Endothelial cell of umbilical vein (primary cell): ENCODE results near the gene CNTNAP2. TPM values are rescaled to one million over a fixed set of nuclear protein-coding genes. Genes with fewer than 3 reads are reported as not detected.

Experiments used
- BruUV-seq: library from RNA; stranded (reverse); fragments of 400-500 nt; replicated peaks from 2 replicates; lab custom pipeline; 2021; lab: Mats Ljungman, UMichigan
- CTCF ChIA-PET: fragments of 300-600, 350-600 bp; sonication (Branson Sonifier 250); formaldehyde crosslinking; loops from one replicate; lab custom pipeline; 2021; ENCODE audit warnings: antibody characterized with exemption, inconsistent platforms; lab: Charles Lee
- POLR2A ChIA-PET: fragments of 300-600, 350-600 bp; sonication (Branson Sonifier 250); formaldehyde crosslinking; loops from one replicate; lab custom pipeline; 2021; ENCODE audit warnings: antibody characterized with exemption, inconsistent platforms; lab: Charles Lee
- DNase-seq: peaks from one replicate; pipeline ENCODE4 v3.0.0-alpha.2; 2011; ENCODE audit warnings: low read depth, low spot score
- FAIRE-seq: peaks from 2 replicates; lab custom pipeline; 2011; peaks lifted over from hg19 to GRCh38; lab: Jason Lieb, UNC
- H2AFZ ChIP-seq: 2 replicates; pipeline ENCODE4 v1.6.0; 2012; ENCODE audit warnings: low read depth, low read length, control low read depth, inconsistent platforms
- H3K27ac ChIP-seq: 2 replicates; pipeline ENCODE4 v1.5.1; 2011; ENCODE audit warnings: low read depth, mild to moderate bottlenecking, control low read depth, low read length, moderate library complexity; ENCODE audit not compliant: insufficient read depth
- H3K27me3 ChIP-seq, 2 experiments: 2 replicates each; pipeline versions ENCODE4 v1.6.0 to v1.6.1; 2011; ENCODE audit warnings: low read length in 2 of 2, mixed read lengths in 1 of 2; ENCODE audit not compliant: control insufficient read depth in 2 of 2, insufficient read depth in 2 of 2
- H3K36me3 ChIP-seq, 2 experiments: 2 replicates in 1 of 2; 3 replicates in 1 of 2; pipeline ENCODE4 v1.5.1; 2011; ENCODE audit warnings: low read length in 2 of 2, mild to moderate bottlenecking in 1 of 2, moderate library complexity in 1 of 2; ENCODE audit not compliant: control insufficient read depth in 2 of 2, insufficient read depth in 2 of 2; ENCODE audit errors: extremely low read depth in 1 of 2
- H3K4me1 ChIP-seq: 3 replicates; pipeline ENCODE4 v1.5.1; 2011; ENCODE audit warnings: mild to moderate bottlenecking, low read length; ENCODE audit not compliant: control insufficient read depth, insufficient read depth; ENCODE audit errors: extremely low read depth
- H3K4me2 ChIP-seq: 2 replicates; pipeline ENCODE4 v1.6.1; 2011; ENCODE audit warnings: low read length, control low read depth, mixed read lengths; ENCODE audit not compliant: insufficient read depth
- H3K4me3 ChIP-seq, 3 experiments: fragments of 200-600 bp in 1 of 3; sonication (generic), shearing (Covaris generic) in 1 of 3; replicated peaks in 1 of 3; 2 replicates each; pipeline ENCODE4 v1.5.1; 2011 to 2016; ENCODE audit warnings: control low read depth in 3 of 3, low read length in 3 of 3, mild to moderate bottlenecking in 2 of 3, inconsistent platforms in 1 of 3, low read depth in 1 of 3, moderate library complexity in 1 of 3; ENCODE audit not compliant: insufficient read depth in 1 of 3
- H3K79me2 ChIP-seq: 2 replicates; pipeline ENCODE4 v1.6.0; 2012; ENCODE audit warnings: low read length, inconsistent platforms; ENCODE audit not compliant: control insufficient read depth, insufficient read depth
- H3K9ac ChIP-seq: replicated peaks from 2 replicates; pipeline ENCODE3; 2011; ENCODE audit warnings: low read length, control low read depth; ENCODE audit not compliant: insufficient read depth; ENCODE audit errors: extremely low read depth
- H3K9me1 ChIP-seq: replicated peaks from 3 replicates; pipeline ENCODE4 v1.6.0; 2011; ENCODE audit warnings: mild to moderate bottlenecking, low read length; ENCODE audit not compliant: control insufficient read depth, insufficient read depth; ENCODE audit errors: extremely low read depth
- H3K9me3 ChIP-seq: replicated peaks from 2 replicates; pipeline ENCODE4 v1.5.1; 2012; ENCODE audit warnings: low read length, inconsistent platforms; ENCODE audit not compliant: control insufficient read depth, insufficient read depth
- H4K20me1 ChIP-seq: replicated peaks from 2 replicates; pipeline ENCODE3; 2011; ENCODE audit warnings: mild to moderate bottlenecking, low read length; ENCODE audit not compliant: control insufficient read depth, insufficient read depth; ENCODE audit errors: extremely low read depth
- EZH2 ChIP-seq: IDR thresholded peaks from 2 replicates; pipeline ENCODE4 v1.6.1; 2012; ENCODE audit warnings: borderline replicate concordance, low read depth, mild to moderate bottlenecking, moderate library complexity, low read length, inconsistent platforms; ENCODE audit not compliant: severe bottlenecking
- FOS ChIP-seq: IDR thresholded peaks from 2 replicates; pipeline ENCODE4 v1.6.1; 2011; ENCODE audit warnings: mild to moderate bottlenecking, low read length, moderate library complexity, borderline replicate concordance; ENCODE audit not compliant: insufficient read depth
- GATA2 ChIP-seq: IDR thresholded peaks from 2 replicates; pipeline ENCODE4 v1.7.0; 2011; ENCODE audit warnings: low read depth, mild to moderate bottlenecking, moderate library complexity, mixed read lengths, low read length; ENCODE audit not compliant: insufficient read length, insufficient read depth
- JUN ChIP-seq: IDR thresholded peaks from 2 replicates; pipeline ENCODE4 v1.6.1; 2011; ENCODE audit warnings: borderline replicate concordance, low read depth; ENCODE audit not compliant: insufficient read length, insufficient read depth
- MYC ChIP-seq: IDR thresholded peaks from one replicate; pipeline ENCODE4 v1.6.1; 2011; ENCODE audit warnings: mild to moderate bottlenecking, low read depth, low read length
- POLR2A ChIP-seq: IDR thresholded peaks from 2 replicates; pipeline ENCODE4 v1.6.1; 2012; ENCODE audit warnings: low read depth, mild to moderate bottlenecking, control low read depth, low read length
- POLR2AphosphoS5 ChIP-seq: IDR thresholded peaks from 2 replicates; pipeline ENCODE4 v1.6.1; 2012; ENCODE audit warnings: low read depth, mild to moderate bottlenecking, control low read depth, low read length, moderate library complexity; ENCODE audit not compliant: insufficient read depth
- dilution Hi-C: fragments of 300-500 bp; cut with MboI; formaldehyde crosslinking; loops from one replicate; pipeline ENCODE4 v1.15.0; 2019; ENCODE audit warnings: low sequenced_read_pairs; ENCODE audit not compliant: extremely low pct_ligation_motif_present
- intact Hi-C: fragments of 100-400 bp; cut with micrococcal nuclease; formaldehyde crosslinking; loops from one replicate; pipeline ENCODE4 v1.10.0; 2022
- polyA plus RNA-seq, 4 experiments: library from polyadenylated mRNA; depleted of rRNA in 3 of 4; stranded (reverse) in 3 of 4; unstranded in 1 of 4; fragments of >200 nt; gene quantifications; 2 replicates each; pipeline versions ENCODE4 v1.2.1 to v1.2.3, GENCODE V29; 2011 to 2012; ENCODE audit warnings: missing spikeins in 1 of 4
- total RNA-seq: library from RNA; stranded (reverse); gene quantifications from 2 replicates; pipeline ENCODE4 v1.2.3, GENCODE V29; 2021
- TF ChIP-seq, protein P1 (sequence below), 2 donors: IDR thresholded peaks; 1 replicate in 1 of 2; 2 replicates in 1 of 2; pipeline ENCODE4 v1.5.1; 2011; ENCODE audit warnings: low read length in 2 of 2, mild to moderate bottlenecking in 2 of 2, moderate library complexity in 2 of 2, control low read depth in 1 of 2, inconsistent platforms in 1 of 2, low read depth in 1 of 2; ENCODE audit not compliant: insufficient read depth in 1 of 2; ENCODE audit errors: extremely low read depth in 1 of 2
- TF ChIP-seq, protein P2 (sequence below): IDR thresholded peaks from 2 replicates; pipeline ENCODE4 v1.6.1; 2011; ENCODE audit not compliant: insufficient read depth, insufficient read length

The CNTNAP2 gene
- total and polyA plus RNA-seq, 2 donors (not counting 3 experiments of a cell fraction or from before 2014, with no cell fraction given) = not detected

DNA sequence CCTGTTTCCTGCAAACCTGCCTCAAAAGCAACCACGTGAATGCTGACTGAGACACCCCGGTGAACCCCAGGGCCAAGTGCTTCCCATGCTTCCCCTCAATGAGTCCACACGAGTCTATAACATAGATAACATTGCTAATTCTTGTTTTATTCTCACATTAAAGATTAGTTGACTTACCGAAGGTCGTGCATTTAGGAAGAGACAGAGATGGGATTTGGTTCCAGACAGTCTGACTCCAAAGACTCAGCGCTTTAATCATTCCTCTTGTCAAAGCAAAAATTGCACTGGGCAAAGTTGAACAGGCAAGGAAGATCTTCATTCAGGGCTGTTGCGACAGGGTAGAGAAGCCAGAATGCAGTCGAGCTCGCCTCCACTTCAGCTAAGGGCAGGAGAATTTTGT, 2038.4 kb downstream of the CNTNAP2 start:
- Histone ChIP-seq H3K27me3 (no peaks in the 10 kb centered on the region), H3K9me1 (no peaks in the 10 kb centered on the region), H3K9ac (no peak overlapping the region), H3K9me3 (peaks cover 4% of the 10 kb centered on the region), H3K4me2 (no peak overlapping the region), H3K4me1 (no peaks in the 10 kb centered on the region), H3K4me3 (no peak overlapping the region), H2AFZ (no peak overlapping the region), H3K36me3 (no peaks in the 10 kb centered on the region), H4K20me1 (no peaks in the 10 kb centered on the region), H3K27ac (no peak overlapping the region), H3K79me2 (no peaks in the 10 kb centered on the region)
- CTCF ChIA-PET = no interaction called here
- dilution Hi-C loops (no loop called here), intact Hi-C loops (no loop called here)
- TF ChIP-seq, protein P1, sequence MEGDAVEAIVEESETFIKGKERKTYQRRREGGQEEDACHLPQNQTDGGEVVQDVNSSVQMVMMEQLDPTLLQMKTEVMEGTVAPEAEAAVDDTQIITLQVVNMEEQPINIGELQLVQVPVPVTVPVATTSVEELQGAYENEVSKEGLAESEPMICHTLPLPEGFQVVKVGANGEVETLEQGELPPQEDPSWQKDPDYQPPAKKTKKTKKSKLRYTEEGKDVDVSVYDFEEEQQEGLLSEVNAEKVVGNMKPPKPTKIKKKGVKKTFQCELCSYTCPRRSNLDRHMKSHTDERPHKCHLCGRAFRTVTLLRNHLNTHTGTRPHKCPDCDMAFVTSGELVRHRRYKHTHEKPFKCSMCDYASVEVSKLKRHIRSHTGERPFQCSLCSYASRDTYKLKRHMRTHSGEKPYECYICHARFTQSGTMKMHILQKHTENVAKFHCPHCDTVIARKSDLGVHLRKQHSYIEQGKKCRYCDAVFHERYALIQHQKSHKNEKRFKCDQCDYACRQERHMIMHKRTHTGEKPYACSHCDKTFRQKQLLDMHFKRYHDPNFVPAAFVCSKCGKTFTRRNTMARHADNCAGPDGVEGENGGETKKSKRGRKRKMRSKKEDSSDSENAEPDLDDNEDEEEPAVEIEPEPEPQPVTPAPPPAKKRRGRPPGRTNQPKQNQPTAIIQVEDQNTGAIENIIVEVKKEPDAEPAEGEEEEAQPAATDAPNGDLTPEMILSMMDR (IDR thresholded peaks at IDR 0.05; ENCODE audit: extremely low read depth in 1 of 2, insufficient read depth in 1 of 2, low read depth in 1 of 2, low read length in 2 of 2) = no peak
- TF ChIP-seq MYC (no peak), JUN (no peak), GATA2 (no peak), FOS (no peak), EZH2 (no peak), POLR2AphosphoS5 (no peak), POLR2A (no peak)
- TF ChIP-seq, protein P2, sequence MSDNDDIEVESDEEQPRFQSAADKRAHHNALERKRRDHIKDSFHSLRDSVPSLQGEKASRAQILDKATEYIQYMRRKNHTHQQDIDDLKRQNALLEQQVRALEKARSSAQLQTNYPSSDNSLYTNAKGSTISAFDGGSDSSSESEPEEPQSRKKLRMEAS = no peak
- POLR2A ChIA-PET = no interaction called here
- FAIRE-seq (no peak), DNase-seq (no peak)
- BruUV-seq = no TSS peak
